NCI-H146 treated with DMSO at 0.1 percent for 48 hours (cell line): ENCODE measurements around the gene LAD1.
A peak's percentile ranks its signal among the peaks of the same experiment; 100 is the strongest.

Experiments
- DNase-seq: peaks from one replicate; lab custom pipeline; 2025; ENCODE audit not compliant: unreplicated experiment; lab: John Stamatoyannopoulos, UW

LAD1 gene

GRCh38 chr1:201350884-201351283 is 48.2 kb downstream of the LAD1 start:
- no peak for DNase-seq

- no peak for DNase-seq
Observed at GRCh38 chr1:201350361-201350725, 48.8 kb downstream of the LAD1 start.

GRCh38 chr1:201349092-201349491 is 50.0 kb downstream of the LAD1 start:
- DNase-seq = no peak

DNA sequence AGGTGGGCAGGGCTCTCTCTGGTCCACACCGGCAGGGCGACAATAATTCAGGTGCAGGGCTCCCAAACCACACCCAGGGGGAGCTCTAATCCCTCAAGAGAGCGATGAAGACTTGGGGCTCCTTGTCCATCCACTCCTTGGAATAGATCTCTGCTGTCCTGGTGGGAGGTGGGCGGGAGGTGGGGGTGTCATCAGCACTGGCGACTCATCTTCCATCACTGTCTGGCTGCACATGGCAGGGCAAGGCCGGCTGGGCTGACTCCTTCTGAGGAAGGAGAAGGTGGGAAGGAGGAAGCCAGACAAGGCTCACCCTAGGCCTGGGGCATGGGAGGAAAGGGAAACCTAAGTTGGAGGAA is 50.9 kb downstream of the LAD1 start:
- peak; percentile 7 for DNase-seq

DNA sequence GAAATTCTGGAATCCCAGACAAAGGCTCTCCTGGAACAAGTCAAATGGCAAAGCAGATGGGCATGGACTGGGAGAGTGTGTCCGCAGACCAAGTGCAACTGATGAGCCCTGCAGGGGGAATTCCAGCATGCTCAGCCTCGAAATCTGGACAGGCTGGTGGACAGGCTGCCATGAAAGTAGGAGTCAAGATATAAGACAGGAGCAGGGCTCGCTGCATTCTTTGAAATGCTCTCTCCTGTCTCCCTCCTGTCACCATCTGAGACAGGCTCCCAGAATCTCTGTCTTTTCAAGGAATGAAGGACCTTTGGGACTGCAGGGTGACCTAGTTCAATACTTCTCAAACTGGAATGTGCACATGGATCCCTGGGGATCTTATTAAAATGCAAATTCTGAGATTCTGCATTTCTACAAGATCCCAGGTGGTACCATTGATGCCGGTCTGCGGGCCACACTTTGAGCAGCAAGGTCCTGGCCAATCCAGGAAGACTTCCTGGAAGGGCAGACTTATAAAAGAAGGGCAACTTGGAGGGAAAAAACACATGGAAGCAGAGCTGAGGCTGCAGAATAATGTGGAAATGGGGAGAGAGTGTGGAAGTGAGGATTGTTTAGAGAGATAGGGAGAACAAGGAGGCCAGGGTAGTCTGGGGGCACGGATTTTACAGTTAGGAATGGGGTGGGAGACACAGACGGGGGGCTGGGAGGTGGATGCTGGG is 51.5 kb downstream of the LAD1 start:
- no peak for DNase-seq

DNA sequence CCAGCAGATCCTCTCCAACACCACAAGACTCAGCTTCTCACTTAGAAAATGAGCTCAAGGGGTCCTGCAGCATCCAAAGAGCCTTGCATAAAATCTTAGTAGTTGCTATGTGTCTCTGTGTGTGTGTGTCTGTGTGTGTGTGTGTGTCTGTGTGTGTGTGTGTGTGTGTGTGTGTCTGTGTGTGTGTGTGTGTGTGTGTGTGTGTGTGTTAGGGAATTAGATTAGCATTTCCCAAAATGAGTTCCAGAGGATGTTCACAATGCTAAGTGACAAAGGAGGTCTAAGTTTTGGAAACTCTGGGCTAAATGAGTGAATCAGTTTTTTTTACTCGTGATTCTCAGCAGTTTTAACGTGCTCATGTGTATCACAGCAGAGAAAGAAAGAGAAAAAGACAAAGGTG is 52.1 kb downstream of the LAD1 start:
- no peak for DNase-seq

- DNase-seq = peak; percentile 10
Observed at GRCh38 chr1:201346337-201346939, 52.7 kb downstream of the LAD1 start.

- no peak for DNase-seq
Observed at GRCh38 chr1:201345081-201345355, 54.1 kb downstream of the LAD1 start.

- DNase-seq = no peak
Observed at GRCh38 chr1:201344206-201345080, 54.7 kb downstream of the LAD1 start.

DNA sequence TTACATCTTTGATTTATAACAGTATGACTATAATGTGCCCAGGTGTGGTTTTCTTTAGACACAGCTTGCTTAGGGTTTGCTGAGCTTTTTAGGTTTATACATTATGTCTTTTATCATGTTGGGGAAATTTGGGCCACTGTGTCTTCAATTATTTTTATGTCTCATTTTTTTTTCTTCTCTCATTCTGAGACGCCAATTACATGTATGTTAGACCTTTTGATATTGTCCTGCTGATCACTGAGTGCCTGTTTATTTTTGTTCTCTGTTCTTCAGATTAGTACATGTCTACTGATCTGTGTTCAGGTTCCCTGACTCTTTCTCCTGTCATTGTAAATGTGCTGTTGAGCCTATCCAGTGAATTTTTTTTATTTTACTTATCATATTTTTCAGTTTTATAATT is 57.7 kb downstream of the LAD1 start:
- no peak for DNase-seq

DNA sequence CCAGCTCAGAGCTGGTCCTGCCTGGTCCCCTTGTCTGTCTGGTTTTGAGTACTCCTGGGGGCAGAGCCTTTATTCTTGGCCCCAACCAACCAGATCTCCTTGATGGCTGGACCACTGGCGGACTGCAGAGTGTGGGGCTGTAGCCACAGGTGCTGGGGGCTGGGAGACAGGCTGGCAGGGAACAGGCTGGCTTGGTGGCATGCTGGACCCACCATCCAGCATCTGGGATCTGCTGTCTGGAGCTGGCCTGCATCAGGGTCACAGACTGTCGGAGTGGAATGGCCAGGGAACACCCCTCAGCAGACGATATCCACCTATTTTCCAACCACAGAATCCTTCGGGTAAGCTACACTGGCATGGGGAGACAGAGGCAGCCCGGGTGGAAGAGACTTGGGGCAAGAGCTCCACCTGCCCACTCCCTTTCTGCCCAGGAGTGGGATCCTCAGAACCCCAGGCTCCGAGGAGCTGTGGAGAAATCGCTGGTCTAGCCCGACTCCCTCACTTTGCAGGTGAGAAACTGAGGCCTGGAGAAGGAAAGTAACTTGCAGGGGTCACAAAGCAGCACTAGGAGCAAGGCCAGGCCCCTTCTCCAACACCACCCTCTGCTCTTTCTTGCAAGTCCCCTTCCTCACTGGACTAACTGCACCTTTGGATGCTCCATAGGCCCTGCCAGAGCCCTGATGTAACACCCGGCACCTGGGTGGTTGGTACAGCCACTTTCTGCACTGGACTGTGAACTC is 62.2 kb downstream of the LAD1 start:
- DNase-seq = no peak

- DNase-seq = no peak
Observed at GRCh38 chr1:201335901-201336300, 63.2 kb downstream of the LAD1 start.

DNA sequence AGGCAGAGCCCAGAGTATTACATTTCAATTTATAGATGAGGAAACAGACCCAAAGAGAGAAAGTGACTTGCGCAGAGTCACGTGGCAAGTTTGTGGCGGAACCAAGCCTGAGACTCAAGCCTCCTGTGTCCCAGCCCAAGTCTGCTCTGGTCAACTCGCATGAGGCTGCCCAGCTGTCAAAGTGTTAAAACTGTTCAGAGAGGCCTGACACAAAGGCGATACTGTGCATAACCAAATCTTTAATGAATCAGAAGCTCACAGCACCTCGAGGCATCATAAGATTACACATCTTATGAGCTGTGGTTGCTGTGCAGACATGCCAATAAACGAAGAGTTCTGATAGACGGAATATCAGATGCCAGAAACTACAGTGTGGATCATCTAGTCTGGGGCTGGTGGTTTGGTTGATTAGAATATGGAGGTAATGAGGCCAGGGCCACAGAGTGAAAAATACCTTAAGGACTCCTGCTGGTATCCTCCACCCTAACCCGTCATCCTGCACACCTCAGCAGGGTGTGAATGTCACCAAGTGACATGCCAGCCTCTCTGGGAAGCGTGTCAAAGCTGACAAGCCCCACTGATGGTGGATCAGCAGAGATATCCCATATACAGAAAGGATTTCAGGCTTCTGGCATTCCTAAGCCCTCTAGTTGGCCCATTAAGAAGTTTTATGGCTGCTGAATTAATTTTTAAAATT is 63.8 kb downstream of the LAD1 start:
- DNase-seq = no peak

- no peak for DNase-seq
Observed at GRCh38 chr1:201334325-201335173, 64.6 kb downstream of the LAD1 start.

DNA sequence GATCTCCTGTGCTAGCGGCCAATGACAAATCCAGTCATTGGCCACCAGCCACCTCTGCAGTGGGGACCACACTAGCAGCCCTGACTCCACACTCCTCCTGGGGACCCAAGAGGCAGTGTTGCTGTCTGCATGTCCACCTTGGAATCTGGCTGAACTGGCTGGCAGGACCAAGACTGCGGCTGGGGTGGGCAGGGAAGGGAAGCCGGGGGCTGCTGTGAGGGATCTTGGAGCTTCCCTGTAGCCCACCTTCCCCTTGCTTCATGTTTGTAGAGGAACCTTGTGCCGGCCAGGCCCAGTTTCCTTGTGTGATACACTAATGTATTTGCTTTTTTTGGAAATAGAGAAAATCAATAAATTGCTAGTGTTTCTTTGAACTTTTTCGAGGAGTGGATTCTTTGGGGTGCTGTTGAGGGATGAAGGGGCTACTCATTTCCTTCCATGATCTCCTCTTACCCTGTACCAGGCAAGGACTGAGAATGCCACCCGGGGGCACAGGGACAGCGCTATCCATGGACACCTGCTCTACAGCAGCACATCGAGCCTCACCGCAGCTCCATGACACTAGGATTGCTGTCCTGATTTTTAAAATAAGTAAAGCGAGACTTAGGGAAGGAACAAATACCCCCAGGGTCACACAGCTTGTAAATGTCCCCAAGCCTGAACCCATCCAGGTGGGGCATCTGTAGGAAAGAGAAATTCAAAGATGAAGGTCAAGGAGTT is 66.3 kb downstream of the LAD1 start:
- no peak for DNase-seq

- no peak for DNase-seq
Observed at GRCh38 chr1:201332021-201332420, 67.1 kb downstream of the LAD1 start.

DNA sequence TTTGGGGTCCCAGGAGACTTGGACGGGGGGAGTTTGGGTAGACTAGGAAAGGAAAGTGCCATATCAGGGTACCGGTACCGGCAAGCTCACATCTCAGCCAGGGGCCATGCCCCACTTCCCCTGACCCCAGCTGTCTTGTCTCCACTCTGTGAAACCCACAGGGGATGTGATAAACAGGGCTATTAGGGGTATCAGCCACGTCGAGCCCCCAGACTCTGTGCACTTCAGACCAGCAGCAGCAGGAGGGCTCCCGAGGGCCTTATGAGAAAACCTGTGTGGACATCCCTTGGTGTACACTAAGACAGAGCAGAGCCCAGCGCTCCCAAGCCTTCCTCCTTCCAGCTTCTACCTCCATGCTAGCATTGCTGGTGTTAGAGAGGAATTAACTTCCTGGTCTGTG is 68.0 kb downstream of the LAD1 start:
- DNase-seq = no peak
